ENCODE results near the gene JAZF1.

The JAZF1 gene

DNA sequence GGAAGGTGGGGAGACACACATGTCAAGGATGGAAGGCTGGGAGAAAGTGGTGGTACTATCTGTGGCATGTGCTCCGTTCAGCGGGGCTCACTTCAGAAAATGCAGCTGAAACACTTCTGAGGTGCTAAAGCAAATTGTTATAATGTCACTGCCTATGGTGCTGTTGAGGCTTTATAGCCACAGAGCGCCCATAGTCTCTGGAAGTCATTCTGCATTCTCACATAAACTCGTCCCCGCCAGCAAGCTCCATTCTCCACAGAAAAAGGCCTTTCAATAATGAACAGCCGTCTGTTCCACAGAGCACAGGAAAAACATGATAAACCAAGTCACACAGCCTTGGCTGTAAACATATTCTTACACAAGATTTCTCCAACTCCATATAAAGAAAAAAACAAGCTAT is 308.7 kb downstream of the JAZF1 start:
- Histone ChIP-seq H3K9me2 (replicated peaks; ENCODE audit: insufficient read depth, low read length) (no peaks in the 10 kb centered on the region), H4K20me1 (ENCODE audit: low read depth, low read length) (no peaks in the 10 kb centered on the region), H3K9ac (ENCODE audit: low read length) (no peak overlapping the region), H3F3A (ENCODE audit: insufficient read depth) (no peaks in the 10 kb centered on the region), H2AFZ (ENCODE audit: low read depth, low read length, severe bottlenecking) (no peak overlapping the region), H3K36me3 (ENCODE audit: low read length) (no peaks in the 10 kb centered on the region), H3K9me3 (ENCODE audit: insufficient read depth, low read length) (no peaks in the 10 kb centered on the region), H3K27me3 (ENCODE audit: low read length) (no peaks in the 10 kb centered on the region), H3K27ac (ENCODE audit: low read depth, low read length) (no peak overlapping the region), H3K4me3 (ENCODE audit: insufficient read depth, low read length, poor library complexity, severe bottlenecking) (no peak overlapping the region), H3K4me2 (ENCODE audit: low read depth, low read length, poor library complexity, severe bottlenecking) (no peak overlapping the region), H3K79me2 (ENCODE audit: insufficient read depth, low read length) (no peaks in the 10 kb centered on the region)
- no peak for TF ChIP-seq EZH2phosphoT487 (conservative IDR thresholded peaks at IDR 0.05; ENCODE audit: low read length)

DNA sequence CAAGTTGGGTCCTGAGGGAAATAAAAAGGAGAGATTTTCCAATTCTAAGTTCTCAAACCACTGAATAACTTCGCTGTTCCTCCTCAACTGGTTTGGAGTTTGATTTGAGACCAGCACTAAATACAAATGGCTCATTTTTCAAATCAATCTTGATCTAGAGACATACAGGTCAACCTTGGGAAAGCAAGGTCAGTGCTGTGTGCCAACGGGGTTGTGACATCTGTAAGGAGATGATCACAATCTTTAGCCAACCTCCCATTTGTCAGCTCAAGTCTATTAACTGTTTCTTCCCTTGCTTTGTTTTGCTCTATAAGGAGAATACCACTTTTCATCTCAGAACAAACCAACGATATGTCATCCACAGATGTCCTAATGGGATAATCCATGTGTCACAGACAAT is 309.5 kb downstream of the JAZF1 start:
- no peak overlapping the region for H3K9ac ChIP-seq (ENCODE audit: low read length)
- TF ChIP-seq, protein P1, sequence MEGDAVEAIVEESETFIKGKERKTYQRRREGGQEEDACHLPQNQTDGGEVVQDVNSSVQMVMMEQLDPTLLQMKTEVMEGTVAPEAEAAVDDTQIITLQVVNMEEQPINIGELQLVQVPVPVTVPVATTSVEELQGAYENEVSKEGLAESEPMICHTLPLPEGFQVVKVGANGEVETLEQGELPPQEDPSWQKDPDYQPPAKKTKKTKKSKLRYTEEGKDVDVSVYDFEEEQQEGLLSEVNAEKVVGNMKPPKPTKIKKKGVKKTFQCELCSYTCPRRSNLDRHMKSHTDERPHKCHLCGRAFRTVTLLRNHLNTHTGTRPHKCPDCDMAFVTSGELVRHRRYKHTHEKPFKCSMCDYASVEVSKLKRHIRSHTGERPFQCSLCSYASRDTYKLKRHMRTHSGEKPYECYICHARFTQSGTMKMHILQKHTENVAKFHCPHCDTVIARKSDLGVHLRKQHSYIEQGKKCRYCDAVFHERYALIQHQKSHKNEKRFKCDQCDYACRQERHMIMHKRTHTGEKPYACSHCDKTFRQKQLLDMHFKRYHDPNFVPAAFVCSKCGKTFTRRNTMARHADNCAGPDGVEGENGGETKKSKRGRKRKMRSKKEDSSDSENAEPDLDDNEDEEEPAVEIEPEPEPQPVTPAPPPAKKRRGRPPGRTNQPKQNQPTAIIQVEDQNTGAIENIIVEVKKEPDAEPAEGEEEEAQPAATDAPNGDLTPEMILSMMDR (IDR thresholded peaks at IDR 0.05; ENCODE audit: insufficient read depth, low read length, poor library complexity, severe bottlenecking) = no peak
- no peak for TF ChIP-seq EZH2phosphoT487 (conservative IDR thresholded peaks at IDR 0.05; ENCODE audit: low read length)
- no peak overlapping the region for H3K4me2 ChIP-seq (ENCODE audit: low read depth, low read length, poor library complexity, severe bottlenecking)
- H3K4me3 ChIP-seq (ENCODE audit: insufficient read depth, low read length, poor library complexity, severe bottlenecking) = no peak overlapping the region
- H3K27me3 ChIP-seq (ENCODE audit: low read length) = no peaks in the 10 kb centered on the region
- H3K9me2 ChIP-seq (replicated peaks; ENCODE audit: insufficient read depth, low read length) = no peaks in the 10 kb centered on the region
- H4K20me1 ChIP-seq (ENCODE audit: low read depth, low read length) = no peaks in the 10 kb centered on the region
- H3K9me3 ChIP-seq (ENCODE audit: insufficient read depth, low read length) = no peaks in the 10 kb centered on the region
- H2AFZ ChIP-seq (ENCODE audit: low read depth, low read length, severe bottlenecking) = no peak overlapping the region
- no peaks in the 10 kb centered on the region for H3K79me2 ChIP-seq (ENCODE audit: insufficient read depth, low read length)
- no peaks in the 10 kb centered on the region for H3K36me3 ChIP-seq (ENCODE audit: low read length)
- no peaks in the 10 kb centered on the region for H3F3A ChIP-seq (ENCODE audit: insufficient read depth)
- H3K27ac ChIP-seq (ENCODE audit: low read depth, low read length) = no peak overlapping the region

DNA sequence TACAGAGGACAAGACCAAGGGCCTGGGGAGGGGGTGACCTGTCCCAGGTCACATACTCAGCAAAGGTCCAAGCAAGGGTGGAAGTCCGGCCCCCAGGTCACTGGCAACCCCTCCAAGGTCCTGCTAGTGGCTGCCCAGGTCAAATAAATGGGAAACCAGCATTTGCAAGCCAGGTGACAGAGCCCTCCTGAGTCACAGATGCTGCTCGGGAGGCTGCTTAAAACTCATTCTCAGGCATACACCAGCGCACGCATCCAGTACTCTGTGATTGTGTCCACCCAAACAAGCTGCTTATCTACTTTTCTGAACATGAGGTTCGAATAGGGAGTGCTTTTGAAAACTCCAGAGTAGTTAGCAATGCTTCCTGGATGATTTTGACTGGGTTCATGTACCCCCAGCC is 310.0 kb downstream of the JAZF1 start:
- Histone ChIP-seq H3K9ac (ENCODE audit: low read length) (no peak overlapping the region), H3K4me3 (ENCODE audit: insufficient read depth, low read length, poor library complexity, severe bottlenecking) (no peak overlapping the region), H3K36me3 (ENCODE audit: low read length) (no peaks in the 10 kb centered on the region), H3K27me3 (ENCODE audit: low read length) (no peaks in the 10 kb centered on the region), H3K9me3 (ENCODE audit: insufficient read depth, low read length) (no peaks in the 10 kb centered on the region), H3K4me2 (ENCODE audit: low read depth, low read length, poor library complexity, severe bottlenecking) (no peak overlapping the region), H3K79me2 (ENCODE audit: insufficient read depth, low read length) (no peaks in the 10 kb centered on the region), H4K20me1 (ENCODE audit: low read depth, low read length) (no peaks in the 10 kb centered on the region), H3K9me2 (replicated peaks; ENCODE audit: insufficient read depth, low read length) (no peaks in the 10 kb centered on the region), H3F3A (ENCODE audit: insufficient read depth) (no peaks in the 10 kb centered on the region), H3K27ac (ENCODE audit: low read depth, low read length) (no peak overlapping the region), H2AFZ (ENCODE audit: low read depth, low read length, severe bottlenecking) (no peak overlapping the region)
- no peak for TF ChIP-seq EZH2phosphoT487 (conservative IDR thresholded peaks at IDR 0.05; ENCODE audit: low read length)
- TF ChIP-seq, protein P1 (IDR thresholded peaks at IDR 0.05; ENCODE audit: insufficient read depth, low read length, poor library complexity, severe bottlenecking) = no peak

DNA sequence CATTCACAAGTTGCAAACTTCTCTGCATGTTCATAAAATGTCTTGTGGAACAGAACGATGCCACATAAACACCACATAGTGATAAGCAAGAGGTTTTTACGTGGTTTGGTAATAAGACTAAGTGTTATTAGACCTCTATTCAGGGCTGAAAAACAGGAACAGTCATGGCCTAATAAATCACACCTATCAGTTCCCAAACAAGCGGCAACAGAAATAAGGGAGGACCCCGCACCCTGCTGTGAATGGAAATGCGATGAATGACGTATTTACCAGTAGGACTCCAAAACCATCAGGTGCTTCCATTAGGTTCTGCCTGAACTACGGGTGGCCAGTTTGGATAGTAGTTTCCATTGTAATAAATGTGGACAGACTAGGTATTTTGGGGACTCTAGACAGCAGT is 311.5 kb downstream of the JAZF1 start:
- no peak overlapping the region for H2AFZ ChIP-seq (ENCODE audit: low read depth, low read length, severe bottlenecking)

More for the DNA sequence above, 311.5 kb downstream of the JAZF1 start:
- H3K9me3 ChIP-seq (ENCODE audit: insufficient read depth, low read length) = no peaks in the 10 kb centered on the region
- TF ChIP-seq EZH2phosphoT487 (conservative IDR thresholded peaks at IDR 0.05; ENCODE audit: low read length) = no peak
- TF ChIP-seq, protein P1 (IDR thresholded peaks at IDR 0.05; ENCODE audit: insufficient read depth, low read length, poor library complexity, severe bottlenecking) = no peak
- H3K4me2 ChIP-seq (ENCODE audit: low read depth, low read length, poor library complexity, severe bottlenecking) = no peak overlapping the region
- no peaks in the 10 kb centered on the region for H3K9me2 ChIP-seq (replicated peaks; ENCODE audit: insufficient read depth, low read length)
- H3F3A ChIP-seq (ENCODE audit: insufficient read depth) = no peaks in the 10 kb centered on the region
- no peaks in the 10 kb centered on the region for H4K20me1 ChIP-seq (ENCODE audit: low read depth, low read length)
- H3K4me3 ChIP-seq (ENCODE audit: insufficient read depth, low read length, poor library complexity, severe bottlenecking) = no peak overlapping the region
- H3K36me3 ChIP-seq (ENCODE audit: low read length) = no peaks in the 10 kb centered on the region
- no peaks in the 10 kb centered on the region for H3K27me3 ChIP-seq (ENCODE audit: low read length)
- H3K27ac ChIP-seq (ENCODE audit: low read depth, low read length) = no peak overlapping the region
- no peak overlapping the region for H3K9ac ChIP-seq (ENCODE audit: low read length)
- no peaks in the 10 kb centered on the region for H3K79me2 ChIP-seq (ENCODE audit: insufficient read depth, low read length)

All from SU-DHL-6 (cell line).